Sigmoid colon (tissue), 7 donors: ENCODE measurements around the gene FGD5. TPM values are rescaled to one million over a fixed set of nuclear protein-coding genes. Genes with fewer than 3 reads are reported as not detected.

Experiments used
- DNase-seq: peaks from one replicate; pipeline ENCODE4 v3.0.0-alpha.2; 2019
- H3K27ac ChIP-seq, 4 donors: fragments of 200-600 bp; sonication (generic); one replicate each; pipeline ENCODE4 v1.5.1; 2016 to 2019; ENCODE audit warnings: mild to moderate bottlenecking in 1 of 4
- H3K27me3 ChIP-seq, 3 donors: fragments of 200-600 bp; sonication (generic); one replicate each; pipeline ENCODE4 v1.5.1; 2019; ENCODE audit warnings: mild to moderate bottlenecking in 1 of 3
- H3K36me3 ChIP-seq, 4 donors: fragments of 200-600 bp; sonication (generic); one replicate each; pipeline ENCODE4 v1.5.1; 2016 to 2019
- H3K4me1 ChIP-seq, 4 donors: fragments of 200-600 bp; sonication (generic); one replicate each; pipeline ENCODE4 v1.5.1; 2017 to 2019
- H3K4me3 ChIP-seq, 4 donors: fragments of 200-600 bp; sonication (generic); one replicate each; pipeline ENCODE4 v1.5.1; 2017 to 2019; ENCODE audit warnings: mild to moderate bottlenecking in 2 of 4, moderate library complexity in 1 of 4
- H3K9me3 ChIP-seq, 4 donors: fragments of 200-600 bp in 3 of 4; sonication (generic) in 3 of 4; one replicate each; pipeline versions ENCODE4 v1.5.1 to v1.6.1; 2013 to 2019
- CTCF ChIP-seq, 4 experiments: fragments of 450-650 bp in 3 of 4; fragments of 200-600 bp in 1 of 4; IDR thresholded peaks; one replicate each; pipeline ENCODE4 v1.5.1; 2016 to 2019; ENCODE audit warnings: antibody characterized with exemption in 4 of 4, mild to moderate bottlenecking in 3 of 4, moderate library complexity in 2 of 4
- EP300 ChIP-seq, 4 donors: sonication (generic); formaldehyde crosslinking; IDR thresholded peaks; one replicate each; pipeline ENCODE4 v1.6.1; 2017; ENCODE audit warnings: antibody characterized with exemption in 4 of 4
- POLR2A ChIP-seq, 2 donors: fragments of 450-650 bp; IDR thresholded peaks; one replicate each; pipeline ENCODE4 v1.6.1; 2016; ENCODE audit warnings: antibody characterized with exemption in 2 of 2, mild to moderate bottlenecking in 2 of 2, moderate library complexity in 2 of 2
- POLR2AphosphoS5 ChIP-seq, 4 donors: sonication (generic); formaldehyde crosslinking; IDR thresholded peaks; one replicate each; pipeline ENCODE4 v1.6.1; 2017; ENCODE audit warnings: antibody characterized with exemption in 4 of 4
- WGBS, 2 donors: extraction: QIAGEN DNeasy Blood & Tissue Kit; methylation state at CpG; one replicate each; pipeline ENCODE4 v1.1.7; 2013; 5-methylcytosine and 5-hydroxymethylcytosine counted together
- intact Hi-C: fragments of 100-400 bp; cut with DNase I; formaldehyde crosslinking; loops from one replicate; pipeline ENCODE4 v1.15.1; 2023
- polyA plus RNA-seq, 3 donors: library from polyadenylated mRNA; stranded (reverse); fragments of 200-250 nt; gene quantifications; one replicate each; pipeline ENCODE4 v1.2.3, GENCODE V29; 2013
- total RNA-seq, 4 donors: library from RNA; depleted of rRNA; stranded (reverse); fragments of >200 nt; gene quantifications; one replicate each; pipeline ENCODE4 v1.1.0, GENCODE V29; 2016
- donor health status: healthy with polysubstance abuse.
- donor health status: Bipolar disorder and iron deficiency.
- donor health status: healthy.

Gene FGD5
- total and polyA plus RNA-seq, 7 donors = 2.1 to 18.6 (median 6.4) TPM

GRCh38 chr3:14789221-14789620, 29.5 kb upstream of the FGD5 start:
- peaks cover 0 to 2% (median 0%) of the 10 kb centered on the region in 3 donors for H3K27me3 ChIP-seq
- DNase-seq = peak; percentile 8
- intact Hi-C loops = no loop called here
- no peak overlapping the region for H3K4me3 ChIP-seq
- no peaks in the 10 kb centered on the region for H3K9me3 ChIP-seq
- TF ChIP-seq POLR2A (IDR thresholded peaks at IDR 0.05) (no peak), CTCF (IDR thresholded peaks at IDR 0.05) (no peak), POLR2AphosphoS5 (IDR thresholded peaks at IDR 0.05) (no peak), EP300 (IDR thresholded peaks at IDR 0.05) (no peak)
- WGBS, 2 donors = 58 to 78% methylated on average over 5 of the region's 5 CpGs
- peaks cover 0 to 4% (median 2%) of the 10 kb centered on the region in 4 donors for H3K4me1 ChIP-seq
- no peak overlapping the region for H3K27ac ChIP-seq
- no peaks in the 10 kb centered on the region for H3K36me3 ChIP-seq

DNA sequence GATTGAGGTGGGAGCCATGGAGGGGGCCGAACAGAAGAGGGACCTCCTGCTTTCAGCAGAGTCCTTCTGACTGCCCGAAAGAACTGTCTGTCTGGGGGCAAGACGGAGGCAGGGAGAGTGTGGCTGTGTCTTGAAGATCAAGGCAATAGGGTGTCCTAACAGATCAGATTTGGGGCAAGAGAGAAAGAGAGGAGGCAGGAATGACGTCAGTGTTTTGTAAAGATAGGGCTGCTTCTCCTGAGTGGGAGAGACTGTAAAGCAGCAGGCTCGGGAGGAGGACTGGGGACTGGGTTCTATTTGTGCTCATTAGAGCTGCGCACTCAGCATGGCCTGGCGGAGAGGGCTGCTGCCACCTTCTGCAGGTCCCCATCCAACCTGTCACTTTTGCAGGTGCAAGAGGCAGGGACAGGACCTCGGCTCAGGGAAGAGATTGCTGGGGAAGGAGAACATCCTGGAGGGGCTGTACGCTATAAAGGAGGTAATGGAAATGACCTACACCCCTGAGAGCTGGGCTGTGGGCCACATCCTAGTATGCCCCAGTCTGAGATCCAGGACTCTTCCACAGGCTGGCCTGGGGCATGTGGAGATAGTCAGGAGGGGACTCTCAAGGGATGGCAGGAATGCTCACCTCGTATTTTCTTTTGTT, 29.0 kb upstream of the FGD5 start:
- intact Hi-C loops = loop anchor here (5.0 kb wide), 1 partner anchor 133 kb away; no protein-coding TSS in a partner anchor
- DNase-seq = peak; percentile 55

GRCh38 chr3:14791343-14791945, 27.3 kb upstream of the FGD5 start:
- H3K4me3 ChIP-seq = no peak overlapping the region
- intact Hi-C loops = loop anchor here (5.0 kb wide), 1 partner anchor 131 kb away; no protein-coding TSS in a partner anchor
- DNase-seq = peak; percentile 84

More for the DNA sequence above, 29.0 kb upstream of the FGD5 start:
- TF ChIP-seq EP300 (IDR thresholded peaks at IDR 0.05) = no peak
- peaks cover 0 to 2% (median 0%) of the 10 kb centered on the region in 3 donors for H3K27me3 ChIP-seq
- peaks cover 0 to 4% (median 2%) of the 10 kb centered on the region in 4 donors for H3K4me1 ChIP-seq
- WGBS, 2 donors = 73 to 82% methylated on average over 10 of the region's 10 CpGs
- H3K27ac ChIP-seq = no peak overlapping the region
- no peaks in the 10 kb centered on the region for H3K9me3 ChIP-seq
- H3K4me3 ChIP-seq = no peak overlapping the region
- no peaks in the 10 kb centered on the region for H3K36me3 ChIP-seq

DNA sequence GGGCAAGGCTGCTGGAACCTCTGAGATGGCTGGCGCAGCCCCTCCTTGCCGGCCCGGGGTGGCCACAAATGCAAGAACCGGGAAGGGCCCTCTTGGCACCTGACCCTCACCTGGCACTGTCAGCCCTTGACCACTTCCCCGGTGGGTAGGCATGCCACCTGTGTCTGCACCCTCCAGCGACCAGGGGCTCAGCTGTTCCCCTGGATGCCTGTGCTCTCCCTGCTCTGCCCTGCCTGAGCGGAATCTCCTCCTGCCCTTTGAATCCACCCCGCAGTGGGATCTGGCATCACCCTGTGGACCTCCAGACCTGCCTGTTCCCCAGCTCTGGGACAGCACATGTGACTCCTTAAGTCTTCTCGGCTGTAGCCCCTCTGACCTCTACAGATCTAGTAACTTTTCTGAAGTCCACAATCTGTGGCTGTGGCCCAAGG, 26.1 kb upstream of the FGD5 start:
- Histone ChIP-seq H3K27me3 (no peaks in the 10 kb centered on the region), H3K4me1 (peaks cover 0 to 4% (median 2%) of the 10 kb centered on the region in 4 donors), H3K36me3 (no peaks in the 10 kb centered on the region), H3K4me3 (no peak overlapping the region), H3K27ac (peak overlapping the region in 2 of 4 donors; percentile 27 to 47), H3K9me3 (no peaks in the 10 kb centered on the region)
- 89 to 90% methylated on average over 9 of the region's 9 CpGs for WGBS, 2 donors
- peak; percentile 64 for DNase-seq
- TF ChIP-seq POLR2A (IDR thresholded peaks at IDR 0.05) = no peak
- no peak for TF ChIP-seq CTCF (IDR thresholded peaks at IDR 0.05)
- TF ChIP-seq POLR2AphosphoS5 (IDR thresholded peaks at IDR 0.05) = no peak
- TF ChIP-seq EP300 (IDR thresholded peaks at IDR 0.05) = no peak
- intact Hi-C loops = loop anchor here (5.0 kb wide), 1 partner anchor 130 kb away; no protein-coding TSS in a partner anchor

More at GRCh38 chr3:14791343-14791945, 27.3 kb upstream of the FGD5 start:
- Histone ChIP-seq H3K27me3 (no peaks in the 10 kb centered on the region), H3K4me1 (peaks cover 0 to 4% (median 2%) of the 10 kb centered on the region in 4 donors), H3K36me3 (no peaks in the 10 kb centered on the region), H3K9me3 (no peaks in the 10 kb centered on the region), H3K27ac (no peak overlapping the region)
- TF ChIP-seq POLR2A (IDR thresholded peaks at IDR 0.05) = no peak
- TF ChIP-seq CTCF (IDR thresholded peaks at IDR 0.05) = peak in 3 of 4 experiments; percentile 33 to 47 (median 34)
- WGBS, 2 donors = 19 to 36% methylated on average over 15 of the region's 15 CpGs

- H3K36me3 ChIP-seq = no peaks in the 10 kb centered on the region
- TF ChIP-seq CTCF (IDR thresholded peaks at IDR 0.05) (no peak), POLR2AphosphoS5 (IDR thresholded peaks at IDR 0.05) (no peak), EP300 (IDR thresholded peaks at IDR 0.05) (no peak), POLR2A (IDR thresholded peaks at IDR 0.05) (no peak)
- H3K4me3 ChIP-seq = no peak overlapping the region
- no peaks in the 10 kb centered on the region for H3K27me3 ChIP-seq
- intact Hi-C loops = loop anchor here (5.0 kb wide), 1 partner anchor 129 kb away; no protein-coding TSS in a partner anchor
- no peaks in the 10 kb centered on the region for H3K9me3 ChIP-seq
- WGBS, 2 donors = 69 to 80% methylated on average over 15 of the region's 15 CpGs
- peak; percentile 75 for DNase-seq
- H3K4me1 ChIP-seq = peaks cover 0 to 4% (median 2%) of the 10 kb centered on the region in 4 donors
- H3K27ac ChIP-seq = peak overlapping the region; percentile 27 to 49 (median 44)
These were observed 25.5 kb upstream of the FGD5 start for GRCh38 chr3:14793126-14793857.
